ENCODE measurements around the gene PSENEN. TPM values are rescaled to one million over a fixed set of nuclear protein-coding genes. Genes with fewer than 3 reads are reported as not detected.

Gene PSENEN
- total RNA-seq, 1 experiment from 2014 or later: 112 TPM

GRCh38 chr19:35727956-35728706 lies 17.3 kb upstream of the PSENEN start:
- Histone ChIP-seq H3K4me2 (ENCODE audit: low read depth, low read length, poor library complexity, severe bottlenecking) (no peak overlapping the region), H3K9me3 (ENCODE audit: low read length) (no peaks in the 10 kb centered on the region), H3K9ac (ENCODE audit: low read length) (no peak overlapping the region), H3K79me2 (ENCODE audit: low read length) (no peaks in the 10 kb centered on the region), H3K9me2 (replicated peaks; ENCODE audit: insufficient read depth, low read length) (no peaks in the 10 kb centered on the region), H4K20me1 (ENCODE audit: insufficient read depth, low read depth, low read length) (0 out of 2 replicates have a peak, but pooled peaks cover 9% of the 10 kb centered on the region), H2AFZ (ENCODE audit: low read length) (no peak overlapping the region), H3K4me3 (ENCODE audit: low read length) (no peak overlapping the region), H3K27me3 (ENCODE audit: low read length) (no peaks in the 10 kb centered on the region), H3K4me1 (ENCODE audit: low read length) (peaks cover 6% of the 10 kb centered on the region), H3K36me3 (ENCODE audit: insufficient read depth, low read length) (peaks cover 6% of the 10 kb centered on the region; the same call in 1 of the 2 replicates), H3K27ac (ENCODE audit: low read length) (no peak overlapping the region)
- no peak for DNase-seq

- Histone ChIP-seq H3K27me3 (ENCODE audit: low read length) (no peaks in the 10 kb centered on the region), H3K9me2 (replicated peaks; ENCODE audit: insufficient read depth, low read length) (no peaks in the 10 kb centered on the region), H3K36me3 (ENCODE audit: insufficient read depth, low read length) (peaks cover 6% of the 10 kb centered on the region; the same call in 1 of the 2 replicates), H3K27ac (ENCODE audit: low read length) (no peak overlapping the region), H3K9me3 (ENCODE audit: low read length) (no peaks in the 10 kb centered on the region), H3K4me1 (ENCODE audit: low read length) (peaks cover 15% of the 10 kb centered on the region), H2AFZ (ENCODE audit: low read length) (no peak overlapping the region), H3K4me3 (ENCODE audit: low read length) (no peak overlapping the region), H3K79me2 (ENCODE audit: low read length) (no peaks in the 10 kb centered on the region), H3K9ac (ENCODE audit: low read length) (no peak overlapping the region), H3K4me2 (ENCODE audit: low read depth, low read length, poor library complexity, severe bottlenecking) (no peak overlapping the region), H4K20me1 (ENCODE audit: insufficient read depth, low read depth, low read length) (0 out of 2 replicates have a peak, but pooled peaks cover 10% of the 10 kb centered on the region)
- DNase-seq: no peak
Measured at GRCh38 chr19:35729021-35729420, 16.4 kb upstream of the PSENEN start.

DNA sequence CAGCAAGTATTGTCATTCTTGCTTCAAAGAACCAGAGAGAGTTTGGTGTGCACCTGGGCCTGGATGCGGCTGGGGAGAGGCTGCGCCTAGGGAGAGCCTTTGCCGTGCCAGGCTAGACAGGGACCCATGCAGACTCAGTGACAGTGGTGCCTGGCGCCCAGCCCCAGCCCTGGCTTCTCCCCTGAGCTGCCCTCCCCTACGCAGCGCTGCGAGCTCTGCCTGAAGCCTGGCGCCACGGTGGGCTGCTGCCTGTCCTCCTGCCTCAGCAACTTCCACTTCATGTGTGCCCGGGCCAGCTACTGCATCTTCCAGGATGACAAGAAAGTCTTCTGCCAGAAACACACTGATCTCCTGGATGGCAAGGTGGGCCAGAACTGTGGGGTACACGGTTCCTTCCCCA lies 15.7 kb upstream of the PSENEN start:
- Histone ChIP-seq H3K4me3 (ENCODE audit: low read length) (no peak overlapping the region), H3K4me2 (ENCODE audit: low read depth, low read length, poor library complexity, severe bottlenecking) (no peak overlapping the region), H3K9me2 (replicated peaks; ENCODE audit: insufficient read depth, low read length) (no peaks in the 10 kb centered on the region), H3K9ac (ENCODE audit: low read length) (no peak overlapping the region), H4K20me1 (ENCODE audit: insufficient read depth, low read depth, low read length) (0 out of 2 replicates have a peak, but pooled peaks cover 10% of the 10 kb centered on the region), H3K79me2 (ENCODE audit: low read length) (no peaks in the 10 kb centered on the region), H3K4me1 (ENCODE audit: low read length) (peaks cover 19% of the 10 kb centered on the region), H3K36me3 (ENCODE audit: insufficient read depth, low read length) (peaks cover 6% of the 10 kb centered on the region; the same call in 1 of the 2 replicates), H3K27ac (ENCODE audit: low read length) (no peak overlapping the region), H3K27me3 (ENCODE audit: low read length) (no peaks in the 10 kb centered on the region), H2AFZ (ENCODE audit: low read length) (no peak overlapping the region), H3K9me3 (ENCODE audit: low read length) (no peaks in the 10 kb centered on the region)
- DNase-seq: no peak

- Histone ChIP-seq H3K4me2 (ENCODE audit: low read depth, low read length, poor library complexity, severe bottlenecking) (no peak overlapping the region), H3K9me2 (replicated peaks; ENCODE audit: insufficient read depth, low read length) (no peaks in the 10 kb centered on the region), H2AFZ (ENCODE audit: low read length) (no peak overlapping the region), H3K4me1 (ENCODE audit: low read length) (peaks cover 19% of the 10 kb centered on the region), H3K79me2 (ENCODE audit: low read length) (no peaks in the 10 kb centered on the region), H4K20me1 (ENCODE audit: insufficient read depth, low read depth, low read length) (0 out of 2 replicates have a peak, but pooled peaks cover 10% of the 10 kb centered on the region), H3K27ac (ENCODE audit: low read length) (no peak overlapping the region), H3K9ac (ENCODE audit: low read length) (no peak overlapping the region), H3K4me3 (ENCODE audit: low read length) (no peak overlapping the region), H3K9me3 (ENCODE audit: low read length) (no peaks in the 10 kb centered on the region), H3K27me3 (ENCODE audit: low read length) (no peaks in the 10 kb centered on the region), H3K36me3 (ENCODE audit: insufficient read depth, low read length) (peaks cover 6% of the 10 kb centered on the region; the same call in 1 of the 2 replicates)
- DNase-seq: no peak
Measured at GRCh38 chr19:35730326-35730725, 15.1 kb upstream of the PSENEN start.

DNA sequence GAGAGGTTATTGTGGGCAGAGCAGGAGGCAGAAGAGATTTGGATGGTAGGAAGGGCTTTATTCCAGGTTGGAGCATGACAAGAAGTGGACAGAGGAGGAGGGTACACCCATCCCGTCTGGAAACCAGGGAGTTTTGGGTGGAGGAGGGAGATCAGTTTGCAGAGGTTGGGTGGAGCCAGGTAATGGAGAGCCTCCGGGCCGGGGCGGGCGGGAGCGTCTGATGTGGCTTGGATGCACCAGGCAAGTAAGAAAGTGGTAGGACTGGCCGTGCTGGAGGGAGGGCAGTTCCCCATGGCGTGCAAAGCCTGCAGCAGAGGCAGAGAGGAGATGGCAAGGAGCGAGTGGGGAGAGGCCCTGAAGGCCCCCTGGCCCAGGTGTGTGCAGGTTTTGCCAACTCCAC lies 14.1 kb upstream of the PSENEN start:
- H3K9me2 ChIP-seq (replicated peaks; ENCODE audit: insufficient read depth, low read length): no peaks in the 10 kb centered on the region
- no peak overlapping the region for H2AFZ ChIP-seq (ENCODE audit: low read length)
- no peaks in the 10 kb centered on the region for H3K9me3 ChIP-seq (ENCODE audit: low read length)
- no peaks in the 10 kb centered on the region for H3K79me2 ChIP-seq (ENCODE audit: low read length)
- no peak for DNase-seq
- H4K20me1 ChIP-seq (ENCODE audit: insufficient read depth, low read depth, low read length): 0 out of 2 replicates have a peak, but pooled peaks cover 10% of the 10 kb centered on the region
- no peak overlapping the region for H3K9ac ChIP-seq (ENCODE audit: low read length)
- no peaks in the 10 kb centered on the region for H3K27me3 ChIP-seq (ENCODE audit: low read length)
- peaks cover 6% of the 10 kb centered on the region; the same call in 1 of the 2 replicates for H3K36me3 ChIP-seq (ENCODE audit: insufficient read depth, low read length)
- H3K4me2 ChIP-seq (ENCODE audit: low read depth, low read length, poor library complexity, severe bottlenecking): no peak overlapping the region
- H3K4me1 ChIP-seq (ENCODE audit: low read length): peaks cover 19% of the 10 kb centered on the region
- no peak overlapping the region for H3K27ac ChIP-seq (ENCODE audit: low read length)
- no peak overlapping the region for H3K4me3 ChIP-seq (ENCODE audit: low read length)

- H3K4me1 ChIP-seq (ENCODE audit: low read length): peaks cover 19% of the 10 kb centered on the region
- H3K79me2 ChIP-seq (ENCODE audit: low read length): no peaks in the 10 kb centered on the region
- no peaks in the 10 kb centered on the region for H3K9me2 ChIP-seq (replicated peaks; ENCODE audit: insufficient read depth, low read length)
- H3K4me2 ChIP-seq (ENCODE audit: low read depth, low read length, poor library complexity, severe bottlenecking): no peak overlapping the region
- no peak overlapping the region for H3K27ac ChIP-seq (ENCODE audit: low read length)
- H3K27me3 ChIP-seq (ENCODE audit: low read length): no peaks in the 10 kb centered on the region
- 0 out of 2 replicates have a peak, but pooled peaks cover 10% of the 10 kb centered on the region for H4K20me1 ChIP-seq (ENCODE audit: insufficient read depth, low read depth, low read length)
- DNase-seq: no peak
- no peak overlapping the region for H3K9ac ChIP-seq (ENCODE audit: low read length)
- no peaks in the 10 kb centered on the region for H3K9me3 ChIP-seq (ENCODE audit: low read length)
- H3K36me3 ChIP-seq (ENCODE audit: insufficient read depth, low read length): peaks cover 6% of the 10 kb centered on the region; the same call in 1 of the 2 replicates
- H3K4me3 ChIP-seq (ENCODE audit: low read length): no peak overlapping the region
- no peak overlapping the region for H2AFZ ChIP-seq (ENCODE audit: low read length)
Measured at GRCh38 chr19:35731779-35732405, 13.6 kb upstream of the PSENEN start.

DNA sequence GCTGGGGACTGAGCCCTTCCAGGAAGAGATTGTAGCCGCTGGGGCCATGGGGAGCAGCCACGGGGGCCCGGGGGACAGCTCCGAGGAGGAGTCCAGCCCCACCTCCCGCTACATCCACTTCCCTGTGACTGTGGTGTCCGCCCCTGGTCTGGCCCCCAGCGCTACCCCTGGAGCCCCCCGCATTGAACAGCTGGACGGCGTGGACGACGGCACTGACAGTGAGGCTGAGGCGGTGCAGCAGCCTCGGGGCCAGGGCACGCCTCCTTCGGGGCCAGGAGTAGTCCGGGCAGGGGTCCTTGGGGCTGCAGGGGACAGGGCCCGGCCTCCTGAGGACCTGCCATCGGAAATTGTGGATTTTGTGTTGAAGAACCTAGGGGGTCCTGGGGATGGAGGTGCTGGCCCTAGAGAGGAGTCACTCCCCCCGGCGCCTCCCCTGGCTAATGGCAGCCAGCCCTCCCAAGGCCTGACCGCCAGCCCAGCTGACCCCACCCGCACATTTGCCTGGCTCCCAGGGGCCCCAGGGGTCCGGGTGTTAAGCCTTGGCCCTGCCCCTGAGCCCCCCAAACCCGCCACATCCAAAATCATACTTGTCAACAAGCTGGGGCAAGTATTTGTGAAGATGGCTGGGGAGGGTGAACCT lies 12.8 kb upstream of the PSENEN start:
- H3K9me3 ChIP-seq (ENCODE audit: low read length): no peaks in the 10 kb centered on the region
- H3K79me2 ChIP-seq (ENCODE audit: low read length): no peaks in the 10 kb centered on the region
- no peak for DNase-seq
- H3K9ac ChIP-seq (ENCODE audit: low read length): no peak overlapping the region
- H3K27me3 ChIP-seq (ENCODE audit: low read length): no peaks in the 10 kb centered on the region
- no peaks in the 10 kb centered on the region for H3K9me2 ChIP-seq (replicated peaks; ENCODE audit: insufficient read depth, low read length)
- 0 out of 2 replicates have a peak, but pooled peaks cover 10% of the 10 kb centered on the region for H4K20me1 ChIP-seq (ENCODE audit: insufficient read depth, low read depth, low read length)
- H3K27ac ChIP-seq (ENCODE audit: low read length): no peak overlapping the region
- peaks cover 19% of the 10 kb centered on the region for H3K4me1 ChIP-seq (ENCODE audit: low read length)
- H3K4me2 ChIP-seq (ENCODE audit: low read depth, low read length, poor library complexity, severe bottlenecking): no peak overlapping the region
- no peak overlapping the region for H2AFZ ChIP-seq (ENCODE audit: low read length)
- H3K4me3 ChIP-seq (ENCODE audit: low read length): no peak overlapping the region
- H3K36me3 ChIP-seq (ENCODE audit: insufficient read depth, low read length): peaks cover 6% of the 10 kb centered on the region; the same call in 1 of the 2 replicates

Measured in Karpas-422 (cell line).